ENCODE data around the gene IQGAP2.
"Not testable (repeated sequence)": the region's sequence is repeated elsewhere in the genome, so short reads cannot be mapped to it uniquely, and the experiment has no call there.

IQGAP2 gene

DNA sequence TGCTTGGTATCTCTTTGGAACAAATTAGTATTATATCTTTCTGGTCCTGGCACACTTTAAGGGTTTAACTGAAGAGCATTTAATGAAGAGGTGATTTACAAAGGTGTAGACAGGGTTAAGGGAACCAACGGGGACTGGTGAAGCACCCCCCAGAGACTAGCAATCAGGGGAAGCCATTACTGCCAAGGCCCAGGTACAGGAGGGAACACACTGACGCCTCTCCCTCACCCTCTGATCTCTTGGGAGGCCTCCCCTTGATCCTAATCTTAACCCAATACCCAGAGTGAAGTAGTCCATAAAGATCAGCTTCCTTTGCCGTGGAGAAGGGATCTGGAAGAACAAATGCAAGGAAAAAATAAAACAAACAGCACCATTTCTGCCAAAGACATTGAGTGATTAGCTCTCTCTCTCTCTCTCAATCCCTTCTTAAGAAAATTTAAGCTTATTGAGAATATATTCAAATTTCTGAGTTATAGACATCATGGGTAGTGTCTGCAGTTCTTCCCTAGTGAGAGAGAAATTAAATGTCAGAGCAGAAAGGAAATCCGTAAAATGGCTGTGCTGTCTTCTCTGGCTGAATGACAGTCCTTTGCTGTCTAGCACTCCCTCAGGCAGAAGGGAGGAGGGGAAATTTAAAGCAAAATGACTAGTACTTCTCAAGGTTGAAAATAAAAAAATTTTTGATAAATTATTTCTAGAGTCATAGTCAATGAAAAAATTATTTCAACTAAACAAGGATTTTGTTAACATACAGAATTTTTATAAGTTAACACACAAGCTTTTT, 332.9 kb downstream of the IQGAP2 start:
- H2AFZ ChIP-seq (ENCODE audit: low read depth, low read length), result no peak overlapping the region
- H3K4me1 ChIP-seq (ENCODE audit: control insufficient read depth, insufficient read depth, low read depth, low read length), result peaks cover 7% of the 10 kb centered on the region
- H3K4me3 ChIP-seq (ENCODE audit: insufficient read depth in 1 of 2, low read depth in 1 of 2, low read length in 2 of 2), result no peak overlapping the region
- no peak overlapping the region for H4K91ac ChIP-seq (ENCODE audit: low read length)
- WGBS, result 70% methylated on average over 3 of the region's 4 CpGs
- peaks cover 15 to 32% of the 10 kb centered on the region in 2 experiments for H3K36me3 ChIP-seq (ENCODE audit: control insufficient read depth in 1 of 2, insufficient read depth in 2 of 2, low read depth in 1 of 2, low read length in 2 of 2)
- H3K79me1 ChIP-seq (replicated peaks; ENCODE audit: low read length, poor library complexity, severe bottlenecking), result peaks cover 19% of the 10 kb centered on the region
- H2BK120ac ChIP-seq (ENCODE audit: low read depth, low read length), result no peak overlapping the region
- H3K23ac ChIP-seq (ENCODE audit: low read length in 2 of 2), result no peak overlapping the region
- peak overlapping the region in 1 of 2 experiments; percentile 30 for H3K18ac ChIP-seq (ENCODE audit: low read depth in 1 of 2, low read length in 2 of 2)
- H2BK5ac ChIP-seq (ENCODE audit: low read depth, low read length, poor library complexity, severe bottlenecking), result no peak overlapping the region
- no peak overlapping the region for H2AK5ac ChIP-seq (ENCODE audit: low read length, severe bottlenecking)
- H3K9me3 ChIP-seq (ENCODE audit: control insufficient read depth, low read length), result no peaks in the 10 kb centered on the region
- H3K14ac ChIP-seq (ENCODE audit: low read length in 2 of 2), result no peak overlapping the region
- no peak overlapping the region for H3K9ac ChIP-seq (ENCODE audit: low read length)
- H3K4me2 ChIP-seq (ENCODE audit: low read length, poor library complexity, severe bottlenecking), result no peak overlapping the region
- no peak overlapping the region for H2BK15ac ChIP-seq (ENCODE audit: low read depth, poor library complexity, severe bottlenecking)
- H3K27me3 ChIP-seq (ENCODE audit: control insufficient read depth in 1 of 2, insufficient read depth in 1 of 2, low read length in 2 of 2), result no peaks in the 10 kb centered on the region
- peak overlapping the region; percentile 3 to 42 for H3K4ac ChIP-seq (ENCODE audit: low read depth in 1 of 2, low read length in 2 of 2)
- peak overlapping the region in 1 of 2 experiments; percentile 78 for H2BK12ac ChIP-seq (ENCODE audit: low read length in 2 of 2)
- DNase-seq, result no peak
- no peak overlapping the region for H3K27ac ChIP-seq (ENCODE audit: low read length, poor library complexity, severe bottlenecking)
- H4K8ac ChIP-seq (ENCODE audit: low read length), result no peak overlapping the region

DNA sequence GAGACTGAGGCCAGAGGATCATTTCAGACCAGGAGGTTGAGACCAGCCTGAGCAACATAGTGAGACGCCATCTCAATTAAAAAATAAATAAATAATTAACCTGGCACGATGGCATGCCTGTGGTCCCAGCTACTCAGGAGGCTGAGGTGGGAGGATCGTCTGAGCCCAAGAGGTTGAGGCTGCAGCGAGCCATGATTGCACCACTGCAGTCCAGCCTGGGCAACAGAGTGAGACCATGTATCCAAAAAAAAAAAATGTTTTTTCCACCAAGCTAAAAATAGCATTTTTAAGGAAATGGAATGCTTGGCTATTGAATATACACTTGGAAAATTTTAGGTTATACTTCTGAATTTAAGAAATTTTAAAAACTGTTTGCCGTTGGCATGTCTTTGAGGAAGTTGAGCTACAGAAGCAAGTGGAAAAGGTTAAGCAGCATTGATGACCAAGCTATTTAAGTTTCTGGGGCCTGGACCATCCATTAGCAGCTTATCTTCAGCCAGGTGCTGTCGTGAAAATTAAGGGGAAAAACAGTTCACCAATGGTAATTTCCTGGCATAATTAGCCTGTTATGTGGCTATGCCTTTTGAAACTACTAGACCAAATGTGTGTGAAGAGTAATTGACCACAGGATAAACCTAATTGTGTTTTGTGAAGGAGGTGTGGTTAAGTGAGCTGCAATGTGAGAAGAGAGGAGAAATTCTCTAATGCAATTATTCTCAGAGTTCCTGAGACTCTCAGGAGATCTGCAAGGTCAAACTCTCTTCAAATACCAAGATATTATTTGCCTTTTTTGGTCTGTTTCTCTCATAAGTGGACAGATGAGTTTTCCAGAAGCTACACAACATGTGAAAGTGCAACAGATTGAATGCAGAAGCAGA, 333.8 kb downstream of the IQGAP2 start:
- Histone ChIP-seq H2BK12ac (ENCODE audit: low read length in 2 of 2) (no peak overlapping the region), H2BK5ac (ENCODE audit: low read depth, low read length, poor library complexity, severe bottlenecking) (no peak overlapping the region), H3K14ac (ENCODE audit: low read length in 2 of 2) (no peak overlapping the region), H3K27me3 (ENCODE audit: control insufficient read depth in 1 of 2, insufficient read depth in 1 of 2, low read length in 2 of 2) (no peaks in the 10 kb centered on the region), H4K8ac (ENCODE audit: low read length) (no peak overlapping the region), H2BK120ac (ENCODE audit: low read depth, low read length) (no peak overlapping the region), H3K27ac (ENCODE audit: low read length, poor library complexity, severe bottlenecking) (no peak overlapping the region), H3K79me1 (replicated peaks; ENCODE audit: low read length, poor library complexity, severe bottlenecking) (peaks cover 17% of the 10 kb centered on the region), H4K91ac (ENCODE audit: low read length) (no peak overlapping the region), H3K36me3 (ENCODE audit: control insufficient read depth in 1 of 2, insufficient read depth in 2 of 2, low read depth in 1 of 2, low read length in 2 of 2) (peaks cover 14 to 28% of the 10 kb centered on the region in 2 experiments), H3K4me2 (ENCODE audit: low read length, poor library complexity, severe bottlenecking) (no peak overlapping the region), H3K23ac (ENCODE audit: low read length in 2 of 2) (no peak overlapping the region), H3K4me3 (ENCODE audit: insufficient read depth in 1 of 2, low read depth in 1 of 2, low read length in 2 of 2) (no peak overlapping the region), H3K4ac (ENCODE audit: low read depth in 1 of 2, low read length in 2 of 2) (no peak overlapping the region), H2BK15ac (ENCODE audit: low read depth, poor library complexity, severe bottlenecking) (no peak overlapping the region), H3K9ac (ENCODE audit: low read length) (no peak overlapping the region), H3K9me3 (ENCODE audit: control insufficient read depth, low read length) (no peaks in the 10 kb centered on the region), H3K4me1 (ENCODE audit: control insufficient read depth, insufficient read depth, low read depth, low read length) (peaks cover 7% of the 10 kb centered on the region), H3K18ac (ENCODE audit: low read depth in 1 of 2, low read length in 2 of 2) (no peak overlapping the region), H2AK5ac (ENCODE audit: low read length, severe bottlenecking) (no peak overlapping the region), H2AFZ (ENCODE audit: low read depth, low read length) (no peak overlapping the region)
- 86% methylated on average over 6 of the region's 6 CpGs for WGBS
- DNase-seq, result peak; percentile 23

DNA sequence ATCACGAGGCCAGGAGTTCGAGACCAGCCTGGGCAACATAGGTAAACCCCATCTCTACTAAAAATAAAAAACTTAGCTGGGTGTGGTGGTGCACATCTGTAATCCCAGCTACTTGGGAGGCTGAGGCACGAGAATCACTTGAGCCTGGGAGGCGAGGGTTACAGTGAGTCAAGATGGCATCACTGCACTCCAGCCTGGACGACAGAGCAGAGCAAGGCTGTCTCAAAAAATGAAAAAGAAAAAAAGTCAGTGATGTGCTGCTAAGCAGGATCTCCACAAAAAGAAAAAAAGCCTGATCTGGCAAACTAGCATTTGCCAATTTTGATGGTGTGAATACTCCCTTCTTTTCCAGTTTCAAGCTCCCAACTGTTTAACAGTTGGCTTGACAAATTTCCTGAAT, 334.8 kb downstream of the IQGAP2 start:
- Histone ChIP-seq H4K91ac (ENCODE audit: low read length) (no peak overlapping the region), H3K4ac (ENCODE audit: low read depth in 1 of 2, low read length in 2 of 2) (no peak overlapping the region), H3K27me3 (ENCODE audit: control insufficient read depth in 1 of 2, insufficient read depth in 1 of 2, low read length in 2 of 2) (no peaks in the 10 kb centered on the region), H2BK12ac (ENCODE audit: low read length in 2 of 2) (peak overlapping the region in 1 of 2 experiments; percentile 69), H2BK120ac (ENCODE audit: low read depth, low read length) (no peak overlapping the region), H3K18ac (ENCODE audit: low read depth in 1 of 2, low read length in 2 of 2) (peak overlapping the region in 1 of 2 experiments; percentile 66), H3K9ac (ENCODE audit: low read length) (no peak overlapping the region), H3K23ac (ENCODE audit: low read length in 2 of 2) (no peak overlapping the region), H4K8ac (ENCODE audit: low read length) (no peak overlapping the region), H3K36me3 (ENCODE audit: control insufficient read depth in 1 of 2, insufficient read depth in 2 of 2, low read depth in 1 of 2, low read length in 2 of 2) (peaks cover 8 to 19% of the 10 kb centered on the region in 2 experiments), H3K14ac (ENCODE audit: low read length in 2 of 2) (no peak overlapping the region), H3K27ac (ENCODE audit: low read length, poor library complexity, severe bottlenecking) (no peak overlapping the region), H2BK15ac (ENCODE audit: low read depth, poor library complexity, severe bottlenecking) (no peak overlapping the region), H3K4me3 (ENCODE audit: insufficient read depth in 1 of 2, low read depth in 1 of 2, low read length in 2 of 2) (no peak overlapping the region), H3K9me3 (ENCODE audit: control insufficient read depth, low read length) (no peaks in the 10 kb centered on the region), H3K79me1 (replicated peaks; ENCODE audit: low read length, poor library complexity, severe bottlenecking) (peaks cover 11% of the 10 kb centered on the region), H2AFZ (ENCODE audit: low read depth, low read length) (no peak overlapping the region), H3K4me2 (ENCODE audit: low read length, poor library complexity, severe bottlenecking) (no peak overlapping the region), H3K4me1 (ENCODE audit: control insufficient read depth, insufficient read depth, low read depth, low read length) (peaks cover 7% of the 10 kb centered on the region), H2BK5ac (ENCODE audit: low read depth, low read length, poor library complexity, severe bottlenecking) (no peak overlapping the region), H2AK5ac (ENCODE audit: low read length, severe bottlenecking) (no peak overlapping the region)
- WGBS, result 74% methylated on average over 5 of the region's 5 CpGs
- DNase-seq, result peak; percentile 58

DNA sequence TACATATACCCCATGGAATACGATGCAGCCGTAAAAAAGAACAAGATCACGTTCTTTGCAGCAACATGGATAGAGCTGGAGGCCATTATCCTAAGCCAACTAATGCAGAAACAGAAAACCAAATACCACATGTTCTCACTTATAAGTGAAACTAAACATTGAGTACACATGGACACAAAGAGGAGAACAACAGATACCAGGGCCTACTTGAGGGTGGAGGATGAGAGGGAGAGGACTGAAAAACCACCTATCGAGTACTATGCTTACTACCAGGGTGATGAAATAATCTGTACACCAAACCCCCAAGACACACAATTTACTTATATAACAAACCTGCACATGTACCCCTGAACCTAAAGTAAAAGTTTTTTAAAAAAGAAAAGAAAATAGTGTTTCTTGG, 338.4 kb downstream of the IQGAP2 start:
- not testable (repeated sequence) for H3K4me2 ChIP-seq (ENCODE audit: low read length, poor library complexity, severe bottlenecking); H3K36me3 ChIP-seq (ENCODE audit: control insufficient read depth in 1 of 2, insufficient read depth in 2 of 2, low read depth in 1 of 2, low read length in 2 of 2); H2AFZ ChIP-seq (ENCODE audit: low read depth, low read length); H4K8ac ChIP-seq (ENCODE audit: low read length); H3K9ac ChIP-seq (ENCODE audit: low read length); H2BK15ac ChIP-seq (ENCODE audit: low read depth, poor library complexity, severe bottlenecking); H3K4ac ChIP-seq (ENCODE audit: low read depth in 1 of 2, low read length in 2 of 2); H4K91ac ChIP-seq (ENCODE audit: low read length); H3K4me3 ChIP-seq (ENCODE audit: insufficient read depth in 1 of 2, low read depth in 1 of 2, low read length in 2 of 2); H3K23ac ChIP-seq (ENCODE audit: low read length in 2 of 2); H3K18ac ChIP-seq (ENCODE audit: low read depth in 1 of 2, low read length in 2 of 2); H2AK5ac ChIP-seq (ENCODE audit: low read length, severe bottlenecking); H3K79me1 ChIP-seq (replicated peaks; ENCODE audit: low read length, poor library complexity, severe bottlenecking); H3K9me3 ChIP-seq (ENCODE audit: control insufficient read depth, low read length); H3K27me3 ChIP-seq (ENCODE audit: control insufficient read depth in 1 of 2, insufficient read depth in 1 of 2, low read length in 2 of 2); H2BK5ac ChIP-seq (ENCODE audit: low read depth, low read length, poor library complexity, severe bottlenecking); H3K14ac ChIP-seq (ENCODE audit: low read length in 2 of 2); H2BK120ac ChIP-seq (ENCODE audit: low read depth, low read length); H3K27ac ChIP-seq (ENCODE audit: low read length, poor library complexity, severe bottlenecking); H3K4me1 ChIP-seq (ENCODE audit: control insufficient read depth, insufficient read depth, low read depth, low read length); DNase-seq
- peak overlapping the region in 1 of 2 experiments; percentile 50 for H2BK12ac ChIP-seq (ENCODE audit: low read length in 2 of 2)
- WGBS, result 100% methylated on average over 3 of the region's 4 CpGs
